HG03378 (cell line): Measurements from ENCODE around the gene NUP214.

Source experiments
- ATAC-seq: cut with Tn5 transposase; IDR thresholded peaks from one replicate; pipeline ENCODE4 v1.9.1; 2021; ENCODE audit warnings: mild to moderate bottlenecking, moderate library complexity; ENCODE audit not compliant: unreplicated experiment

The NUP214 gene

DNA sequence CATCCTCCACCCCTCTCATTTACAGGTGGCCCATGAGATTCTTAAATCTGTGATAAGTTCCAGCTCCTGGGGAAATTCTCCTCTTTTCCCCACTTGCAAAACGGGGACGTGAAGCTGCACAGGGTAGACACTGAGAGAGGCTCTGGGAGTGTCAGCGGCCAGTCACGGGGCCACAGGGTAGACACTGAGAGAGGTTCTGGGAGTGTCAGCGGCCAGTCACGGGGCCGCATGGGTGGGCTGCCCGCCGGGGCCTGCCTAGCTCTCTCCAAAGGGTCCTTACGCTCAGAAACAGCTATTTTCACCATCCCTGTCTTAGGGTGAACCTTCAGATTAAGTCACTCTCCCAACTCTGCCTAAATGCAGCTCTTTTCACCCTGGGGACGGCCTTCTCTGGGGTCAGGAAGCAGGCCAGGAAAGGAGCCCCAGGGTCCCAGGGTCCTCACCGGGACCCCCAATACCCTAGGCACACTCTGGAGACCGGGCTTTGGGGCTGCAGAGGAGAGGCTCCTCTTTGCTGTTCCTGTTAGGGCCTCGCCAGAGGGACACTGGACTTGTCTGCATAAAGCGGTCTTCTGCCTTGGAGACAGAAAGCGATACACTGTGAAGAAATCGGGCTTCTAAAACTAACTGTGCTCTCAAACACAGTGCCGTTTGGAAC lies 149.4 kb downstream of the NUP214 start:
- ATAC-seq, result no peak

DNA sequence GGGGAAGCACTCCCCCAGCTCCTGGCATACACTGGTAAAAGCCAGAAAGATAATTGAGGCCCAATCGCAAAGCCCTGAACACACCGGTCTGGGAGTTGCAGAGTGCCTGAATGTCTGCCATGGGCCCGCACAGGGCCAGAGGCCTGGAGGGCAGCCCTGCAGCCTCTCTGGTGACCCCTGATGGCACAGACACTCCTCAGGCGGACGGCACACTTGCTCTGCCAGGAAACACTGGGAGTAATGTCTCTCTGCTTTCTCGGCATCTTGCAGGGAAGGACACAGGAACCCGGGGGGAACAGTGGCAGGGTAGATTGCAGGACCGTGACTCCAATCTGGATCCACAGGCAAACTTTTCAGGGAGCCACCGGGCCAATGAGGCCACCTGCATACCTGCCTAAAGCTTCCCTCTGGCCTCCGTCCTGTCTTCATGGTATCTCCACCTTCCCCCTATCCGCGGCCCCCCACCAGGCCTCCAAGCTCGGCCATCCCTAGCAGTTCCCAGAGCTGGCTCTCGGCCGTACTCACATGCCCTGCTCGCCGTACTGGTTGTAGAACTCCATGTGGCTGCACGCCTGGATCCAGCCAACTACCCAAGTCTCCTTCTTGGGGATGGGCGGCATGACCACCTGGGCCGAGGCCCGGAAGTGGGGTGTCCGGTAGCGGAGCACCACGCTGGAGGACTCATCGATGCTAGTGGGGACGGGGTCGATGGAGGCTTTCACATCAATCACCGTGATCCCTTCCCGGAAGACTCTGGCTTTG lies 150.1 kb downstream of the NUP214 start:
- no peak for ATAC-seq

DNA sequence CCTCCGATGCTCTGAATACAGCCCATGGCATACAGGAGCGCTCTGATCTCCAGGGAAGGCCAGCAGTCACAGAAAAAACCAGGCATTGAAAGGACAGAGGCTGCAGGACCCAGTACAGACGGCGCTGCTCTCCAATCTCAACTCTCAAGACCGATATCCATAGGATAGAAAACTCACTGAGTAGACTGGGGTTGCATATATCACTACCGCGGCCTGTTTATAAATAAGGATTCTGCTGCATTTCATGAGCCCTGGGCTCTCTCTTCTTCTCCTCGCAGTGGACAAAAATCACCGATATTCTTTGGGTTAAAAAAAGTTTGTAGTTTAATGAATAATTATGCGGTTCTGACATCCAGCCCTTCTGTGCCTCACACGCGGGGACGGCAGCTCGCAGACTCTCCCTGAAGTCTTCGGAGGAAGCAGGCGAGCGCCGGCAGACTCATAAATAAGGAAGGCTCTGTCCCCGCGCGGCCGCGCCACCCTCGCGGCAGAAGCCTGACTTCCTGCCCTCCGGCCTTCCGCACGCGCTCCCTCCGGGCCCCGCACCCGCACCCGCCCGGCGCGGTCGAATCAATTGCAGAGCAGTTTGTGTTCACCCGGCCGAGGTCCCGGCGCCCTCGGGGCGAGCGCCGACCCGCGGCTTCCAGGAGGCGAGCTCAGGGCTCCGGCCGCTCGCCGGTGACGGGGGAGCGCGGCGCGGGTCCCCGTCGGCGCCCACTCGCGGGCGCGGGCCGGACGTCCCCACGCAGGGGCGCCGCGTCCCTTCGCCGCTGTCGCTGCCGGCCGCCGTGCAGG lies 150.9 kb downstream of the NUP214 start, which contains the start of gene FAM78A:
TSS of gene FAM78A (minus strand) at position 417 of the 795 bp plus-strand sequence. CDS start at position 86, 331 bp downstream.
- no peak for ATAC-seq

DNA sequence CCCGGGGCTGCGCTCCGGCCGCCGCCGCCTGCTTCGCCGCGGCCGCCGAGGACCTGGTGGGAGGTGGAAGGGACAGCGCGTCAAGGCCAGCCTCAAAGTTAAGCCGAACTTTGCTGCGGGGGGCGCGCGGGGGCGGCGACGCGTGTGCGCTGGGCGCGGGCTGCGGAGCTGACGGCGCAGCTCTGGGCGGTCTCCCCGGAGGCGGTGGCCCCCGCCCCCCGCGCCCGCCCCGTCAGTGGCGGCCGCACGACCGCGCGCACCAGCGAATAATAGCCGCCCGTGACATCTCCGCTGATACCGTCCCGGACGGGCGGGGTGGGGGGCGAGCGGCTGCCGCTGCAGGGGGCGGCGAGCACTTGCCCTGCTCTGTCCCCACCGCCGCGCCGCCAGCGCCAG lies 151.5 kb downstream of the NUP214 start:
- no peak for ATAC-seq

DNA sequence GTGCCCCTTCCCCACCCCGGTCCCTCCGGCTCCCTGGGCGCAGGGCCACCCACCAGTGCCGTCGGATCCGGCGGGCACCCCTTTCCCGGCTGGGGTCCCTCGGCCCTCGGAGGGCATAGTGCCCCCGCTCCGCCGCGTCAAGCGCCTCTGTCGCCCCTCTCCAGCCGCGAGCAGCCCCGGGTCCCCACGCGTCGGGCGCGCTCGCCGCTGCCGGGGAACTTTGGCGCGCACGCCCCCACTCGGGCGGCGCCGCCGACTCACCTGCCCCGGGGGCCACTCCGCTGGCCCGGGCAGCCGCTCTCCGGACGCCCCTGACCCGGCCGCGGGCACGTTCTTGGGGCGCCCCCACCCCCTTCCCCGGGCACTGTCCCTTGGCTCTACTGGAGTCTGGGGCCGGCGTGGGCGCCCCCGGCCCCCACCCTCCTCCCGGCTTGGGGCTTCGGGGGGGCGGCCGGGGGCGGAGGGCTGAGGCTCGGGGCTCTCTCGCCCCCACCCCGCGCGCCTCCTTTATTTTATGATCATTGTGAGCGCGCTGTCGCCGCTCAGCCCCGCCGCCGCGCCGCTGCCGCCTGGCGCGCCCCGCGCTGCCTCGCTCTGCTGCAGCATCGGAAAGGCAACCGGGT lies 152.0 kb downstream of the NUP214 start:
- no peak for ATAC-seq

DNA sequence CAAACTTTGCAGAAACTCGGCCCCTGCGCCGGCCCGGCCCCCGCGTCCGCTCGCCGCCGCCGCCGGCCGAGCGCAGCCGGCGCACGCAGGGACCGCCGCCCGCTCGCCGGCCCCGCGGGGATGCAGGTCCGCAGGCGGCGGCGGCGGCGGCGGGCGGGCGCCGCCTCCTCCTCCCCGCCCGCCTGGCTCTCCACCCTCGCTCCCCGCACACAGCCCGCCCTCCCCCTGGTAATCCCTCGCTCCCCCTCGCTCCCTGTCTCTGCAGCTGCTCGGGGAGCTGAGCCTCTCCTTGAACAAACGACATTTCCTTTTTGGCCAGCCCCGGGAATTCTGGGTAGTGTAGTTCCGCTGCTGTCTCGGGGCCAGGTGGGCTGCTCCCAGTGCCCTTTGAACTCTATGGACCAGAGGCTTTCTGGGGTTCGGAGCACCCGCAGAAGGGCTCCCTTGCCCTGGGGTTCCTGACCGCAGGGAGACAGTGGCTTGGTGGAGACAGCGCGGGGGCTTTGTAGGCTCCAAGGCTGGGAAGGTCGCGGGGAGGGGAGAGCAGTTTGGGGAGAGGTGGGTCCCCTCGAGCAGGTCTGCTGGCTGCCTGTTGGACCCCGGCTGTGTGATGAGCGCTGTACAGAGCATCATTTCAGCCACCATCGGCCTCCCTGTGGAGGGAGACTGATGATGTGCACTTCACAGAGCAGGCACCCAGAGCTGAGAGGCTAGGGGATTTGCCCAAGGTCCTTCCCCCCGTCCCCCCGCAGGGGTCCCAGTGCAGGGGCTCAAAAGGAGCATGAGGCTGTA lies 152.7 kb downstream of the NUP214 start:
- no peak for ATAC-seq

DNA sequence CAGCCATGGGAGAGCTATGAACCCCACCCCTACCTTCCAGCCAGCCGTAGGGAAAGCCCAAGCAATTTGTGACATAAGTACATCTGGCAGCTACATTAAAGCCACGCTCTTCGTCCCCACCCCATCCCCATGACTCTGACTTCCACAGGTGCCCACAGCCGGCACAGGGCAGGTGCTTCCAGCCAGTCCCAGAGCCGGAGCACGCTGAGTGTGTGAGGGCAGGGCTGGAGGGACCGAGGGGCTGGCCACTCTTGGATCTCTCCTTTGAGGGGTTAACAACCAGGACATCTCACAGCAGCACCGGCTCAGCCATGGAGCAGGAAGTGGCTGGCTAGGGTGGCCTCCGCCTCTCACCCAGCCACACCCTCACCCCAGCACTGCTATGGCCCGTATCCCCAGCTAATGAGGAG lies 153.3 kb downstream of the NUP214 start:
- no peak for ATAC-seq

DNA sequence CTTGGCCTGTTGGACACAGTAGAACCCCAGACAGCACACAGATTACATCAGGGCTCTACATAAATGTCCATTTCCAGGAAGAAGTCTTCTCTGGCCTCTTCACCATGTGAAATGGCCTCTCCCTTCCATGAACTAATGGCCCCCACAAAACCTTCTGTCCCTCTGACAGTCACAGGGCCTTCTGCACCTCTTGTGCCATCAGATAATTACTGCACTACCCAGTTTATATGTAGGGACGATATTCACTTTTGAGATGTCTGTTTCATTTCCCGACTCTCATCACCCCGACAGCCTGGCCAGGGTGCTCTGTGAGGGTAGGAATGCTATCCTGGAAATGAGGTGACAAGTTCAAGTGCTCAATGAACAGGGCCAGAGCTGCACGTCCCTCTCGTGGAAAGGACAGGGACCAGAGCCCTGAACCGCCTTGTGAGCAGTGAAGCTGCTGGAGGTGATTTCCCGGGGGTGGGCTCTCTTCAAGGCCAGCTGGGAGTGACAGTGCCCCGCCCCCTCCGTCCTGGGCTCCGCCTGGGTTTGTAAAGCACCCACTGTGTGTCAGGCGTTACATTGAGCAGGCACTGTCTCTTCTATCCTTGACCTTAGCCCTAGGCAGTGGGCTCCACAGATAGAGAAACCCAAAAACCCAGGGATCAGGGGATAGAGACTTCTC lies 153.9 kb downstream of the NUP214 start:
- no peak for ATAC-seq

DNA sequence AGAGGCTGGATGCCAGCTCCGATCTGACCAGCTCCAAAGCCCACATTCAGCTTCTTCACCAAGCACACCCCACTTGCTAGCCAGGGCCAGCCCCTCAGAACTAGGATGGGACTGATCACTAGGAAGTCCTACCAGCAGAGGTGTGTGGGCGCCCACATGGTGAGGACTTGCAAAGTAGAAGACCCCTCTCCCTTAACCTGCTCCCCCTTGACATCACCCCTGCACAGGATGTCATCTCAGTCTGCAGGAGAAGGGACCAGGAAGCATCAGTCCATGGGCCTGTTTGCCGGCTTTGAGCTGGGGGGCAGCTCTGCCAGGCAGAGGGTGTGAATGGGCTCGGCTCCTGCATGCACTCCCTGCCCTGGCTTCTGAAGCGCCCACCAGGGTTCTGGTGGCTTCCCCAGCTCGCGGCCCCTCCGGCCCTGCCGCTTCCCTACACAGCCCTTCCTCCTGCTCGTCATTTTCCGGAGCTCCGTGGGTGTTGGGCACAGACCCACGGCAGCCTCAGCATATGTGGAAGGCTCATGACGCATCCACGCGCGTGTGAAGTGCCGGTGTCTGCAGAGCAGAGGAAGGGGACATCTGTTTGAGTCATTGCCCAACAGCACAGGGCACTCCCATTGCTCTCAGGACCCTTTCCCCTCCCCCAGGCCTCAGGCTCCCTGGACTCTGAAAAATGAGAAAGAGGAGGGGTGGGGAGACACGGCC lies 154.6 kb downstream of the NUP214 start:
- ATAC-seq, result no peak

DNA sequence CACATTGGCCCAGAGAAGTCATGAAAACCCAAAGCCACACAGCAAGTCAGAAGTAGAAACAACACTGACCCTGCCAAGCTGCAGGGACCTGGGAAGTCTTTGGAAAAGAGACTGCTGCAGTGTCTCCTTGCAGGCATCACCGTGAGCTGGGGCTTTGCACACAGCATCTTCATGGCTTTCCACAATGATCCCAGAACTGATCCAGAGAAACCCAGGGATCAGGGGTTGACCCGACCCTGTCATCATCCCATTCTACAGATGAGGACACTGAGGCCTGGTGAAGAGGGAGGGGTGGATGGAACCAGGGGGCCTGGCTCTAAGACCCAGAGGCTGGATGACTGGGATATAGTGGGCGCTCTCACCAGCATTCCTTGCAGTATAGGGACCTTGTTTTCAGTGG lies 155.3 kb downstream of the NUP214 start:
- ATAC-seq, result no peak

DNA sequence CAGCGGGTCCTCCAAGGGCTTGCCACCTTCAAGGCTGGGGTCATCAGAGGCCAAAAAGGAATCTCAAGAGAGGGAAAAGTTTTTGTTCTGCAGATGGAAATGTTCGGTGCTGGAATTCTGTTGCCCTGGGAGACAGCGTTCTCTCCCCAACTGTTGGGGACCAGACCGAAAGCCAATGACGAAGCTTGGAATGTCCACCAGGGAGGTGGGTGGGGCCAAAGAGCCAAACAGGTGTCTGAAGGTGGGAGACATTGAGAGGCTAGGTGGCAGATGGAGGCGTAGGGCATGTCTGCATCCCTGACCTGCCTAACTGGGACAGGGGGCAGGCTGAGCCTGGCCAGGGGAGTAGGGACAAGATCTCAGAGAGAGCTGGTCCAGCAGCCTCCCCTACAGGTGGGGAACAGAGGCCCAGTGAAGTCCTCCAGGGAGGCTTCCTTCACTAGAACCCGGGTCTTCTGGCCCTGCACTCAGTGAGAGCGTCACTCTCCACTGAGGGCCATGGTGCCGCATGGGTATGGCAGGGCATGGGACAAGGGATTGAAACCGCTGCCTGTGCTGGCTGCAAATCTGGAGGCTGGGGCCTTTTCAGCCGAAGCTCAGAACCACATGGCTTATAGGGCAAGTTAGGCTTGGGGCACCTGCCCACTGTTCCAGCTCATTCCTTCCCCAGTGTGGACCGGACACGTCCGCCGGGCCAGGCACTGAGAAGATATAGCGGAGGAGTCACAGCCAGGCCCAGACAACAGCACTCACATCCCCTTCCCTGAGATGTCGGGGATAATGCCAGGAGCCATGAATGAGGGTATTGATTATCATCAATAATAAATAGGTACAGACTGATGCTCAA lies 156.0 kb downstream of the NUP214 start:
- ATAC-seq, result no peak

DNA sequence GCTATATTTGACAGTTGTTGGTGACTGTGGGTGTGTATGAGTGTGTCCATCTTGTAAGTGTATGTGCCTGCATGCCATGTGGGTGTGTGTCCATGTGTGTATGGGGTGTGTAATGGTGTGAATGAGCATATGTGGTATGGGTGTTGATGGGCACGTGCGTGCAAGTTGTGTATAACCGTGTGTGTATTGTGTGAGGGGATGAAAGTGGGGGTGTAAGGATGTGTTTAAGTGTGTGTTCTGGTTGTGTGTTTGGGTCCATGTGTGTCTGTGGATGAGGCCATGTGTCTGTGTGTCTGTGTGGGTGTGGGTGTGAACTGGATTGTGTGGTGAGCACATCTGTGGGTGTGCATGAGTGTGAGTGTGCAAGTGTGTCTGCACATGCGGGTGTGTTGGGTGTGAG lies 156.8 kb downstream of the NUP214 start:
- no peak for ATAC-seq

DNA sequence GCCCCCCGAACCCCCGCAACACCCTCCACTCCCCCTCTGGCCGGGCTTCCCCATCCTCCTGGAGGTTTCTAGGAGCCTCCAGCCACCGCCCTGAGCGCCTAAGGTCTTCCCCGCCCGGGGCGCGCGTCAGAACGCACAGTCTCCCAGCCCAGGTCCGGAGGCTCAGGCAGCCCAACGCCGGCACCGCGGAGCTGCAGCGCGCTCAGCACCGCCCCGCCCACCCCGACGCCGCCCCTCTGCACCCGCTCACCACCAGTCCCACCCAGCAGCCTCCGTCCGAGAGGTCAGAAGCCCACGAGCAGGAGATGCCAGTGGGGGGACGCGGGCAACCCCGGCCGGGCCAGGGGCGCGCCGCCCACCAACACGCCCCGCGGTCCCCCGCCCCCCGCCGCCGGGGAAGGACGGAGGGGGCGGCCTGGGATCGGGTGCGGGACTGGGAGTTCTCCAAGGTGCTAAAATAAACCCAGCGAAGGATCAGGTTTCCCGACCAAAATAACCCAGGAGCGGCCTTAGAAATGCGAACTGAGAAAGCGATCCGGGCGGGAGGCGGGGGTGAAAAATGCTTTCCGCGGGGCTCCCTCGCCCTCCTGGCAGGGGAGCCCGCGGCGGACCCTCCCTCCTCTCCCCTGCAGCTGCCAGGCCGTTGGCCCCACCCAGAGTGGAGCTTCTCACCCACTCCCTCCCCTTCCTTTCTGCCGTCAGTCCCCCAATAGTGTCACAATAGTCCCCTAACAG lies 157.5 kb downstream of the NUP214 start:
- no peak for ATAC-seq
